Prostate gland (tissue), 2 donors: ENCODE results near the gene KNCN.

Source experiments
- CTCF ChIP-seq, 4 experiments: fragments of 200-600 bp in 2 of 4; fragments of 450-650 bp in 2 of 4; sonication (generic) in 2 of 4; IDR thresholded peaks; 1 replicate in 3 of 4; 2 replicates in 1 of 4; pipeline ENCODE4 v1.5.1; 2016 to 2019; ENCODE audit warnings: antibody characterized with exemption in 4 of 4, mild to moderate bottlenecking in 2 of 4, moderate library complexity in 2 of 4
- POLR2AphosphoS5 ChIP-seq: sonication (generic); formaldehyde crosslinking; IDR thresholded peaks from one replicate; pipeline ENCODE4 v1.6.1; 2017; ENCODE audit warnings: antibody characterized with exemption

DNA sequence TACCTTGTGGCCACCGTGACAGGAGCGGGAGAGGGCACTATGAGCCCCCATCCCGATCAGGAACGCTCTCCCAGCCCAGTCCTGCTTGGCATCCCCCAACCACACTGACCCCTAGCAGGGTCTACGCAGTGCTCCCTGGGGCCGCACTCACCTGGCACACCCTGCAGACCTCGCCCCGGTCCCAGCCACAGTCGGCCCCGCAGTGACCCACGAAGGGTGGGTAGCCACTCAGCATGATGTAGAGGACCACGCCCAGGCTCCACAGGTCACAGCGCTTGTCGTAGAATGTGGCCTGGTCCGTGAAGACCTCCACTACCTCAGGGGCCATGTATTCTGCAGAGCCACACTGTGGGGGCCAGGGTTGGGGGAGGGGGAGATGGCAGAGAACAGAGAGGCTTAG is 11.1 kb upstream of the KNCN start:
- no peak for TF ChIP-seq CTCF (IDR thresholded peaks at IDR 0.05)
- TF ChIP-seq POLR2AphosphoS5, result no peak
